LNCAP (cell line): Measurements from ENCODE around the gene GALNTL6.

Experiments used
- CTCF ChIP-seq: fragments of 450-650 bp; IDR thresholded peaks from 2 replicates; pipeline ENCODE4 v1.5.1; 2017; ENCODE audit warnings: mild to moderate bottlenecking

GALNTL6 gene

GRCh38 chr4:172377486-172378140 is 564.4 kb downstream of the GALNTL6 start:
- TF ChIP-seq CTCF = no peak

- TF ChIP-seq CTCF = no peak
These were observed 566.6 kb downstream of the GALNTL6 start for GRCh38 chr4:172379834-172380233.

DNA sequence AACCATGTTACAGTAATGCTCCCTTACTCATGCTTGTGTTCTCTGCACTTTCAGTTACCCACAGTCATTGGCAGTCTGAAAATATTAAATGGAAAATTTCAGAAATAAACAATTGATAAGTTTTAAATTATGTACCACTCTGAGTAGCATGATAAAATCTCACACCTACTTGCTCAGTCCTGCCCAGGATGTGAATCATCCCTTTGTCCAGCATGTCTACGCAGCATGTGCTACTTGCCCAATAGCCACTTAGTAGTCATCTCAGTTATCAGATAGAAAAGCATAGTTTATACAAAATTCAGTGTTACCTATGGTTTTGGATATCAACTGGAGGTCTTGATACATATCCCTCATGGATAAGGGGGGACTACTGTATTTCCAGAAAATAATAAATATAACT is 577.1 kb downstream of the GALNTL6 start:
- no peak for TF ChIP-seq CTCF

DNA sequence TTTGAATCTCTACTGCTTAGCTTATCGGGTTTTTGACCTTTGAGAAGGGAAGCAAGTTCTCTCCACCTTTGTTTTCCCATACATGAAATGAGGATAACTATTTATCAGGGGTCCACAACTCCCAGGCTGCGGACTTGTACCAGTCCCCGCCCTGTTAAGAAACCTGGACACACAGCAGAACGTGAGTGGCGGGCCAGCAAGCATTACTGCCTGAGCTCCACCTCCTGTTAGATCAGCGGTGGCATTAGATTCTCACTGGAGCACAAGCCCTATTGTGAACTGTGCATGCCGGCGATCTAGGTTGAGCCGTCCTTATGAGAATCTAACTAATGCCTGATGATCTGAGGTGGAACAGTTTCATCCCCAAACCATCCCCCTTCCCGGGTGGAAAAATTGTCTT is 579.5 kb downstream of the GALNTL6 start:
- TF ChIP-seq CTCF = no peak

GRCh38 chr4:172393220-172393619 is 580.0 kb downstream of the GALNTL6 start:
- no peak for TF ChIP-seq CTCF

DNA sequence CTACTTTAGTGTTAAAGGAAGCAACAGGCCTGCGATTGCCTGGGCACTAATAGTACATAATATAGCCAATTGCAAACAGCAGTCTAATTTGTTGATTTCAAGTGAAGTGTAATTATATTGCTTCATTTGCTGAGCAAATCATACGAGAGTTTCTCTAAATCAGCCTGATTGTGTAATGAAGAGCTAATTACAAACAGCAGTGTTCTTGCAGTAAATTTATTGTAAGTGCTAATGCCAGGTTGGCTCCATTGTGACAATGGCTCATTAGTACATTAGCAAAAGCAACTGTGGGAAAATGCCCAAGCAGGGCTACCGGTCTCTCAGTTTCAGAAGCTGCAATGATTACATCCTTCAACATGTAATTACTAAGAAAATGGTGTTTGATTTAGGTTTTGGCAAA is 591.5 kb downstream of the GALNTL6 start:
- TF ChIP-seq CTCF = no peak

GRCh38 chr4:172410363-172410762 is 597.2 kb downstream of the GALNTL6 start:
- TF ChIP-seq CTCF = no peak

- no peak for TF ChIP-seq CTCF
These were observed 597.9 kb downstream of the GALNTL6 start for GRCh38 chr4:172411149-172411548.
